ENCODE data around the gene STPG2.

Gene STPG2

GRCh38 chr4:98125585-98125984 is 17.7 kb downstream of the STPG2 start:
- TF ChIP-seq CTCF (IDR thresholded peaks at IDR 0.05; ENCODE audit: borderline replicate concordance, insufficient read depth, low read depth, low read length): no peak

GRCh38 chr4:98117363-98117762 is 25.9 kb downstream of the STPG2 start:
- TF ChIP-seq CTCF (IDR thresholded peaks at IDR 0.05; ENCODE audit: borderline replicate concordance, insufficient read depth, low read depth, low read length): no peak
- no peak overlapping the region for H3K4me3 ChIP-seq (ENCODE audit: low read depth, low read length)

More at GRCh38 chr4:98125585-98125984, 17.7 kb downstream of the STPG2 start:
- no peak overlapping the region for H3K4me3 ChIP-seq (ENCODE audit: low read depth, low read length)

- TF ChIP-seq CTCF (IDR thresholded peaks at IDR 0.05; ENCODE audit: borderline replicate concordance, insufficient read depth, low read depth, low read length): no peak
- no peak overlapping the region for H3K4me3 ChIP-seq (ENCODE audit: low read depth, low read length)
Observed at GRCh38 chr4:98113012-98113411, 30.3 kb downstream of the STPG2 start.

DNA sequence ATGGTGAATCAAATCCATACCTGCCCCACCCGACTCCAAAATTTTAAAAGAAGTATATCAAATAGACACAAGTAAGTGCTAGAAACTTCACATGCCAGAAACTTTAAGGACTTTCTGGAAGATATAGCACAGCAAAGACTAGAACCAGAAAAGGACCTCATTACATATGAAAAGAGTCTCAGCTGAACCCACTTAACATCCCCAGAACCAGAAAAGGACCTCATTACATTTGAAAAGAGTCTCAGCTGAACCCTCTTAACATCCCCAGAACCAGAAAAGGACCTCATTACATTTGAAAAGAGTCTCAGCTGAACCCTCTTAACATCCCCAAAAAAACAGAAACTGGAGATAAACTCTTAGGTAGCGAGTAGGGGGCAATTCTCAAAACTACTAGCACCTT is 32.3 kb downstream of the STPG2 start:
- H3K4me3 ChIP-seq (ENCODE audit: low read depth, low read length): no peak overlapping the region
- no peak for TF ChIP-seq CTCF (IDR thresholded peaks at IDR 0.05; ENCODE audit: borderline replicate concordance, insufficient read depth, low read depth, low read length)

DNA sequence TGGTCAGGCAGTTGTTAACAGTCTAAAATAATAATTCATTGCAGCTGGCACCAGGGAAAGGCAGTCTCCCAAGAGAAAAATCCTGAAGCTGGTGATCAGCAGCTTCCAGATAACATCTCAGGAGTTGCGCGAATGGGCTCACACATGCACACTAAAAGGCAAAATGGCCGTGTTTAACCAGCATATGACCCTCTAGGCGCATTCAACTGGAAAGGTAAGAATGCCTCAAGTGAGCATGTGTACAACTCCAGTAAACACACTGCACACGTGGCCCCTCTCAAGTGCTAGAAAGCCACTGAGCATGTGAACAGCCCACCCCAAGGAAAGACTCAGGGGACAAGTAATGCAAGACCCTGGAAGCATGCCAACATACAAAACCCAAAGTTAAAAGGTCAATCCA is 33.1 kb downstream of the STPG2 start:
- no peak overlapping the region for H3K4me3 ChIP-seq (ENCODE audit: low read depth, low read length)

GRCh38 chr4:98102660-98103059 is 40.6 kb downstream of the STPG2 start:
- TF ChIP-seq CTCF (IDR thresholded peaks at IDR 0.05; ENCODE audit: borderline replicate concordance, insufficient read depth, low read depth, low read length): no peak

More for the DNA sequence above, 33.1 kb downstream of the STPG2 start:
- TF ChIP-seq CTCF (IDR thresholded peaks at IDR 0.05; ENCODE audit: borderline replicate concordance, insufficient read depth, low read depth, low read length): no peak

GRCh38 chr4:98101988-98102387 is 41.3 kb downstream of the STPG2 start:
- TF ChIP-seq CTCF (IDR thresholded peaks at IDR 0.05; ENCODE audit: borderline replicate concordance, insufficient read depth, low read depth, low read length): no peak
- H3K4me3 ChIP-seq (ENCODE audit: low read depth, low read length): no peak overlapping the region

More at GRCh38 chr4:98102660-98103059, 40.6 kb downstream of the STPG2 start:
- no peak overlapping the region for H3K4me3 ChIP-seq (ENCODE audit: low read depth, low read length)
